ENCODE results near the gene RCN1.
"Not testable (repeated sequence)": the region's sequence is repeated elsewhere in the genome, so short reads cannot be mapped to it uniquely, and the experiment has no call there.

Gene RCN1

GRCh38 chr11:32113920-32114203, 23.0 kb downstream of the RCN1 start:
- Mint-ChIP-seq H3K4me3 (no peak overlapping the region), H3K27ac (no peak overlapping the region), H3K36me3 (ENCODE audit: low read depth) (no peaks in the 10 kb centered on the region), H3K27me3 (peaks cover 4% of the 10 kb centered on the region), H3K4me1 (ENCODE audit: low read depth) (no peaks in the 10 kb centered on the region), H3K9me3 (no peaks in the 10 kb centered on the region)

DNA sequence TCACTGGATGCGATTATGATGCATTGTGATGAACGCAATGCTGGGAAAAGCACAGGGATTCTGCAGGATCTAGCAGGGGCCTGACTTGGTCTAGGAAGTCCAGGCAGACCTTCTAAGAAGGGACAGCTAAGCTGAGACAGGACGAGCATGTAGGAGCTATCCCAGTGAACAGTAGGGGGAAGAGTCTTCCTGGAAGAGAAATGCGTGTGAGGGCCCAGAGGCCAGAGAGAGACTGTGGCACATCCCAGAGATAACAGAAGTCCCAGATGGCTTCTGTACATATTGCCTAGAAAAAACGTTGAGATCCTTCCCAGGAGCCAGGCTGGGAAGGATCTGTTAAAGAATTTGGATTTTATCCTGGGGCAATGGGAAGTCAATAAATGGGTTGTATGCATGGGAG, 24.6 kb downstream of the RCN1 start:
- Mint-ChIP-seq H3K36me3 (ENCODE audit: low read depth) (no peaks in the 10 kb centered on the region), H3K4me1 (ENCODE audit: low read depth) (no peaks in the 10 kb centered on the region), H3K27me3 (peaks cover 4% of the 10 kb centered on the region), H3K9me3 (no peaks in the 10 kb centered on the region), H3K27ac (no peak overlapping the region), H3K4me3 (no peak overlapping the region)

DNA sequence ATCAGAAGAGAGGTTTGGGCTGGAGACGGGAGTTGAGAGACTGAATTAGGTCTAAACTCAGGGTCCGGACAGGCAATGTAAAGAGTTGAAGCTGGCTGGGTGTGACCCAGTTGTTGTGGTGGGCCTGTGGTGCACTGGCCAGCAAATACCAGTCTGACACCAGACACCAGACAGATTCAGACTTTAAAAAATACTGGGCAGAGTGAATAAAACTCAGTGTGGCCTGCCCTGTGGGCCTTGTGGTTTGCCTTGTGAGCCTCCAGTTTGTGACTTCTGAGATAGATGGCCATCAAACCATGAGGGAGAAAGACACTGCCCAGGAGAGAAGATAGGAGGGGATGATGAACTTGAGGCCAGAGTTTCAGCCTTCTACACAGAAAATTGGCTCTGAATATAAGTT, 25.8 kb downstream of the RCN1 start:
- Mint-ChIP-seq H3K9me3 (no peaks in the 10 kb centered on the region), H3K27ac (no peak overlapping the region), H3K4me3 (no peak overlapping the region), H3K27me3 (peaks cover 4% of the 10 kb centered on the region), H3K36me3 (ENCODE audit: low read depth) (no peaks in the 10 kb centered on the region), H3K4me1 (ENCODE audit: low read depth) (peaks cover 9% of the 10 kb centered on the region)

- Mint-ChIP-seq H3K9me3 (no peaks in the 10 kb centered on the region), H3K36me3 (ENCODE audit: low read depth) (no peaks in the 10 kb centered on the region), H3K27me3 (peaks cover 4% of the 10 kb centered on the region), H3K27ac (no peak overlapping the region), H3K4me3 (no peak overlapping the region), H3K4me1 (ENCODE audit: low read depth) (peaks cover 22% of the 10 kb centered on the region)
Measured at GRCh38 chr11:32118025-32118974, 27.4 kb downstream of the RCN1 start.

DNA sequence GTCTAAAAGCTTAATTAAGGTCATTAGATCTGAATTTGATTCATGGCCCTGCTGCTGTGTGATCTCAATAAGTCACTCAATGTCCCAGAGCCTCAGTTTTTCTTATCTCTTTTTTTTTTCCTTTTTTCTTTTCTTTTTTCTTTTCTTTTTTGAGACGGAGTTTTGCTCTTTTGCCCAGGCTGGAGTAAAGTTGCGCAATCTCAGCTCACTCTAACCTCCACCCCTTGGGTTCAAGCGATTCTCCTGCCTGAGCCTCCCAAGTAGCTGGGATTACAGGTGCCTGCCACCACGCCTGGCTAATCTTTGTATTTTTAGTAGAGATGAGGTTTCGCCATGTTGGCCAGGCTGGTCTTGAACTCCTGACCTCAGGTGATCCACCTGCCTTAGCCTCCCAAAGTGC, 28.3 kb downstream of the RCN1 start:
- not testable (repeated sequence) for H3K27me3 Mint-ChIP-seq; H3K4me3 Mint-ChIP-seq; H3K36me3 Mint-ChIP-seq (ENCODE audit: low read depth); H3K27ac Mint-ChIP-seq; H3K9me3 Mint-ChIP-seq
- peaks cover 22% of the 10 kb centered on the region for H3K4me1 Mint-ChIP-seq (ENCODE audit: low read depth)

DNA sequence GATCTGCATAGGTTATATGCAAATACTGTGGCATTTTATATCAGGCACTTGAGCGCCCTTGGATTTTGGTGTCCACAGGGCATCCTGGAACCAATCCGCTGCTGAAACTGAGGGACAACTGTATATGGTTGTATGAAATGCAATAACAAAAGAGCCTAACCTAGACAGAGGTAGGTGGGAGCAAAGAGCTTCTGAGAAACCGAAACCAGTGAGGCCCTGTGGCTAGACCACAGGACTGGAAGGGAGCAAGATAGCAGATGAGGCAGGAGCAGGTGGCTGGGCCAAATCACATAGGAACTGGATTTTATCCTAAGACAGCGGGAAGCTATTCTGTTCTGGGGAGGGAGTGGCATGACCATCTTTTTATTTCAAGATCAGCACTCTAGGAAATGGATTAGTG, 30.1 kb downstream of the RCN1 start:
- Mint-ChIP-seq H3K27ac (no peak overlapping the region), H3K27me3 (peaks cover 5% of the 10 kb centered on the region), H3K36me3 (ENCODE audit: low read depth) (no peaks in the 10 kb centered on the region), H3K4me1 (ENCODE audit: low read depth) (peaks cover 22% of the 10 kb centered on the region), H3K4me3 (no peak overlapping the region), H3K9me3 (no peaks in the 10 kb centered on the region)

DNA sequence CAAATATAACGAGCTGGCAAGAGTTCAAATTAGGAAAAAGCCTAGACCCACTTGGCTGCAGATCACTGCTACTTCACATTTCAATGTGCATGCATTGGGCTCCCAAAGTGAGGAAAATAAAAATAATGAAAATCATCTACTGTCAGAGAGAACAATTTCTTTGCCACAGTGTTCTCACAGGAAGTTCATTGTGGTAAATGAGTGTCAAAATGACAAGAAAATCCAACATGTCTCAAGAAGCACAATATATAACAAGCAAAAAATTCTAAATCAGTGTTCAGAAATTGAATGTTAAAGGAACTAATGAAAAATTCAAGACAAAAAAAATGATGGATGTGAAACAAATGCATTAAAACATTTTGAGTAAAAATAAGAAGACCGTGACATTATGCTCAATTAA, 31.3 kb downstream of the RCN1 start:
- Mint-ChIP-seq H3K27me3 (peaks cover 5% of the 10 kb centered on the region), H3K27ac (no peak overlapping the region), H3K36me3 (ENCODE audit: low read depth) (no peaks in the 10 kb centered on the region), H3K9me3 (no peaks in the 10 kb centered on the region), H3K4me1 (ENCODE audit: low read depth) (peaks cover 22% of the 10 kb centered on the region), H3K4me3 (no peak overlapping the region)

DNA sequence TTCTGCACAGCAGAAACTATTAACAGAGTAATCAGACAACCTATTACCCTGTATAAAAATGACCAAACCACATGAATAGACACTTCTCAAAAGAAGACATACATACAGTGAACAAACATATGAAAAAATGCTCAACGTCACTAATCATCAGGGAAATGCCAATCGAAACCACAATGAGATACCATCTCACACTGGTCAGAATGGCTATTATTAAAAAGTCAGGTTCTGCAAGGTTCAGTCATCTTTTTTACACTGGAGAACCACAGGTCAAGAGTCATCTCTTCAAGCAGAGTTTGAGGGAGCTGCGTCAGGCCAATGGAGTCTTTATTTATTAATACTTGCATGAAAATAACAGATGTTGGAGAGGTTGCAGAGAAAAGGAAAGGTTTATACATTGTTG, 40.4 kb downstream of the RCN1 start:
- H3K4me1 Mint-ChIP-seq (ENCODE audit: low read depth), result no peaks in the 10 kb centered on the region
- peaks cover 12% of the 10 kb centered on the region for H3K27me3 Mint-ChIP-seq
- H3K9me3 Mint-ChIP-seq, result peaks cover 5% of the 10 kb centered on the region
- no peak overlapping the region for H3K27ac Mint-ChIP-seq
- no peaks in the 10 kb centered on the region for H3K36me3 Mint-ChIP-seq (ENCODE audit: low read depth)
- no peak overlapping the region for H3K4me3 Mint-ChIP-seq

GRCh38 chr11:32136657-32137056, 45.8 kb downstream of the RCN1 start:
- Mint-ChIP-seq H3K4me1 (ENCODE audit: low read depth) (no peaks in the 10 kb centered on the region), H3K27me3 (no peaks in the 10 kb centered on the region), H3K4me3 (no peak overlapping the region), H3K27ac (no peak overlapping the region), H3K36me3 (ENCODE audit: low read depth) (no peaks in the 10 kb centered on the region), H3K9me3 (no peaks in the 10 kb centered on the region)

- Mint-ChIP-seq H3K9me3 (no peaks in the 10 kb centered on the region), H3K36me3 (ENCODE audit: low read depth) (no peaks in the 10 kb centered on the region), H3K27me3 (no peaks in the 10 kb centered on the region), H3K4me3 (no peak overlapping the region), H3K27ac (no peak overlapping the region), H3K4me1 (ENCODE audit: low read depth) (peaks cover 5% of the 10 kb centered on the region)
Measured at GRCh38 chr11:32137263-32137662, 46.4 kb downstream of the RCN1 start.

GRCh38 chr11:32137869-32138268, 47.0 kb downstream of the RCN1 start:
- Mint-ChIP-seq H3K4me1 (ENCODE audit: low read depth) (peaks cover 7% of the 10 kb centered on the region), H3K9me3 (no peaks in the 10 kb centered on the region), H3K36me3 (ENCODE audit: low read depth) (no peaks in the 10 kb centered on the region), H3K27me3 (no peaks in the 10 kb centered on the region), H3K4me3 (no peak overlapping the region), H3K27ac (no peak overlapping the region)

DNA sequence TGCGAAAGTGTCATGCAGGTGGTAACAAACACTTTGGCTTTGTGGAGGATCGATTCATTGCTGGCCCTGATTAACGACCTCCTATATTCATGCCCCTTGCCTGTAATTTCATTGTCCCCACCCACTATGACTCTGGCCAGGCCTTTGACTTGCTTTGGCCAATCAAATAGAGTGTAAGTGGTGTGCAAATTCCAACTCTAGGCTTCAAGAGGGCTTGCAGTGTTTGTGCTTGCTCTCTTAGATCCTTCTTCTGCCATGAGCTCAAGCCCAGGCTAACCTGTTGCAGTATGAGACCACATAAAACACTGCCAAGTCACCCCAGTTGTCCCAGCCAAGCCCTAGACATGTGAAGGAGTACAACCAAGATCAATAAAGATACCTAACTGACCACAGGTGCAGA, 48.0 kb downstream of the RCN1 start:
- peaks cover 7% of the 10 kb centered on the region for H3K4me1 Mint-ChIP-seq (ENCODE audit: low read depth)
- no peak overlapping the region for H3K4me3 Mint-ChIP-seq
- no peaks in the 10 kb centered on the region for H3K36me3 Mint-ChIP-seq (ENCODE audit: low read depth)
- H3K27ac Mint-ChIP-seq, result no peak overlapping the region
- no peaks in the 10 kb centered on the region for H3K27me3 Mint-ChIP-seq
- no peaks in the 10 kb centered on the region for H3K9me3 Mint-ChIP-seq

- H3K27ac Mint-ChIP-seq, result no peak overlapping the region
- H3K4me3 Mint-ChIP-seq, result no peak overlapping the region
- H3K4me1 Mint-ChIP-seq (ENCODE audit: low read depth), result peaks cover 7% of the 10 kb centered on the region
- no peaks in the 10 kb centered on the region for H3K27me3 Mint-ChIP-seq
- no peaks in the 10 kb centered on the region for H3K36me3 Mint-ChIP-seq (ENCODE audit: low read depth)
- H3K9me3 Mint-ChIP-seq, result no peaks in the 10 kb centered on the region
Measured at GRCh38 chr11:32139896-32140520, 49.1 kb downstream of the RCN1 start.

DNA sequence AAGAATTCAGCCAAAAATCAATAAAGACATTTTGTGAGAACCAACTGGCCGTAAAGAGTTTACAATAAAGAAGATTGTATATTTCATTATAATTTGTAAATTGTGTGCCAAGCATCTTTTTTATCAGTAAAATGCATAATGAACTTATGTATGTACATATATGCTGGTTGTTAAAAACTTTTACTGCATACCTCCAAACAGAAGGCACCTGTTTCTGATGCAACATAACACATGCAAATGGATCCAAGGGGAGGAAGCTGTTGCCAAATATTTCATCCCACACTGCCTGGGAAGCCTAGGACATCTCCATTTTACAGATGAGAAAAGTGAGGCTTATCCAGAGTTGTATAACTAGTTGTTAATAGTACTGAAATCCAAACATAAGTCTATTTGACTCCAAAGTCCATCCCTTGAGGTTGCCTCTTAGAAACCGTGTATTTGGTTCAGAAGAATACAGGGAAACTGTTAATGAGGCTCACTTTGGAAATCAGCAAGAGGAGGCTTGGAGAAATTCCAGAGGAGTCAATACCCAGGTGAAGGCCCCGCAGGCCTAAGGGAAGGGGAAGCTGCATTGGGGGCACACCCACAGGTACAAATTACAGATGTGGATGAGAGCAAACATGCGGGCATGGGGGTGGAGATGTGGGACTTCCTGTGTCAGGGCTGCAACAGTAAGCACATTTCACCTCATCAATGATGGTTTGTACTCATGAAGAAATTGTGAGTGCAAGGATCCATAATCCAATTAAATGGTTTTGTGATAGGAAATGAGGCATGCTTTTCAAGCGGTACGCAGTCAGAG, 51.1 kb downstream of the RCN1 start:
- H3K27ac Mint-ChIP-seq, result no peak overlapping the region
- H3K27me3 Mint-ChIP-seq, result no peaks in the 10 kb centered on the region
- no peaks in the 10 kb centered on the region for H3K36me3 Mint-ChIP-seq (ENCODE audit: low read depth)
- H3K4me3 Mint-ChIP-seq, result no peak overlapping the region
- H3K4me1 Mint-ChIP-seq (ENCODE audit: low read depth), result peaks cover 7% of the 10 kb centered on the region
- H3K9me3 Mint-ChIP-seq, result no peaks in the 10 kb centered on the region

- H3K27me3 Mint-ChIP-seq, result no peaks in the 10 kb centered on the region
- H3K9me3 Mint-ChIP-seq, result no peaks in the 10 kb centered on the region
- peaks cover 7% of the 10 kb centered on the region for H3K4me1 Mint-ChIP-seq (ENCODE audit: low read depth)
- H3K27ac Mint-ChIP-seq, result no peak overlapping the region
- no peaks in the 10 kb centered on the region for H3K36me3 Mint-ChIP-seq (ENCODE audit: low read depth)
- no peak overlapping the region for H3K4me3 Mint-ChIP-seq
Measured at GRCh38 chr11:32143378-32143777, 52.5 kb downstream of the RCN1 start.

All from stimulated activated naive CD8-positive, alpha-beta T cell treated with anti-CD3 and anti-CD28 coated beads, Interleukin-15, Interleukin-2, amounts not matched to agents 100 ng/mL and 50 ng/mL, for 24 hours (primary cell).